DOHH2 (cell line): ENCODE measurements around the gene INPP5B.

Source experiments
- CTCF ChIP-seq: fragments of 200-600 bp; sonication (generic); IDR thresholded peaks from one replicate; pipeline ENCODE4 v1.5.1; 2014; ENCODE audit warnings: antibody characterized with exemption, mild to moderate bottlenecking, low read depth, low read length; ENCODE audit not compliant: poor library complexity, severe bottlenecking
- EZH2phosphoT487 ChIP-seq: fragments of 200-600 bp; sonication (generic); IDR thresholded peaks from 2 replicates; pipeline ENCODE4 v1.6.1; 2017; ENCODE audit warnings: borderline replicate concordance, mild to moderate bottlenecking, antibody characterized with exemption, low read length, moderate library complexity, mixed read lengths

GRCh38 chr1:37836788-37837187 lies 110.1 kb downstream of the INPP5B start:
- TF ChIP-seq CTCF, result no peak
- no peak for TF ChIP-seq EZH2phosphoT487
